ENCODE measurements around the gene PCDH9.
A peak's percentile ranks its signal among the peaks of the same experiment; 100 is the strongest.

PCDH9 gene

GRCh38 chr13:67134417-67135129, 95.6 kb downstream of the PCDH9 start:
- H3K4me2 ChIP-seq (ENCODE audit: low read depth, low read length, poor library complexity, severe bottlenecking) = no peak overlapping the region
- H3K4me3 ChIP-seq (ENCODE audit: insufficient read depth, low read length, poor library complexity, severe bottlenecking) = no peak overlapping the region
- no peaks in the 10 kb centered on the region for H4K20me1 ChIP-seq (ENCODE audit: low read depth, low read length)
- H2AFZ ChIP-seq (ENCODE audit: low read depth, low read length, severe bottlenecking) = peak overlapping the region; percentile 44
- no peak overlapping the region for H3K27ac ChIP-seq (ENCODE audit: low read depth, low read length)
- no peaks in the 10 kb centered on the region for H3K9me3 ChIP-seq (ENCODE audit: insufficient read depth, low read length)
- H3K27me3 ChIP-seq (ENCODE audit: low read length) = no peaks in the 10 kb centered on the region
- TF ChIP-seq CTCF (IDR thresholded peaks at IDR 0.05; ENCODE audit: insufficient read depth, low read length, poor library complexity, severe bottlenecking) (no peak), EZH2phosphoT487 (conservative IDR thresholded peaks at IDR 0.05; ENCODE audit: low read length) (no peak)
- H3K9ac ChIP-seq (ENCODE audit: low read length) = no peak overlapping the region
- H3F3A ChIP-seq (ENCODE audit: insufficient read depth) = no peaks in the 10 kb centered on the region
- no peaks in the 10 kb centered on the region for H3K79me2 ChIP-seq (ENCODE audit: insufficient read depth, low read length)
- H3K36me3 ChIP-seq (ENCODE audit: low read length) = no peaks in the 10 kb centered on the region
- H3K9me2 ChIP-seq (replicated peaks; ENCODE audit: insufficient read depth, low read length) = no peaks in the 10 kb centered on the region

- H3K9ac ChIP-seq (ENCODE audit: low read length) = no peak overlapping the region
- no peaks in the 10 kb centered on the region for H3K9me3 ChIP-seq (ENCODE audit: insufficient read depth, low read length)
- H3K27me3 ChIP-seq (ENCODE audit: low read length) = no peaks in the 10 kb centered on the region
- no peak overlapping the region for H2AFZ ChIP-seq (ENCODE audit: low read depth, low read length, severe bottlenecking)
- H3K27ac ChIP-seq (ENCODE audit: low read depth, low read length) = no peak overlapping the region
- no peaks in the 10 kb centered on the region for H3K79me2 ChIP-seq (ENCODE audit: insufficient read depth, low read length)
- H3F3A ChIP-seq (ENCODE audit: insufficient read depth) = no peaks in the 10 kb centered on the region
- H3K36me3 ChIP-seq (ENCODE audit: low read length) = no peaks in the 10 kb centered on the region
- no peaks in the 10 kb centered on the region for H3K9me2 ChIP-seq (replicated peaks; ENCODE audit: insufficient read depth, low read length)
- TF ChIP-seq CTCF (IDR thresholded peaks at IDR 0.05; ENCODE audit: insufficient read depth, low read length, poor library complexity, severe bottlenecking) (no peak), EZH2phosphoT487 (conservative IDR thresholded peaks at IDR 0.05; ENCODE audit: low read length) (no peak)
- H3K4me2 ChIP-seq (ENCODE audit: low read depth, low read length, poor library complexity, severe bottlenecking) = no peak overlapping the region
- no peaks in the 10 kb centered on the region for H4K20me1 ChIP-seq (ENCODE audit: low read depth, low read length)
- H3K4me3 ChIP-seq (ENCODE audit: insufficient read depth, low read length, poor library complexity, severe bottlenecking) = no peak overlapping the region
These were observed 96.7 kb downstream of the PCDH9 start for GRCh38 chr13:67133476-67133875.

GRCh38 chr13:67131393-67131792, 98.7 kb downstream of the PCDH9 start:
- H3K27ac ChIP-seq (ENCODE audit: low read depth, low read length) = no peak overlapping the region
- H3K27me3 ChIP-seq (ENCODE audit: low read length) = no peaks in the 10 kb centered on the region

More at GRCh38 chr13:67131393-67131792, 98.7 kb downstream of the PCDH9 start:
- Histone ChIP-seq H3K9me3 (ENCODE audit: insufficient read depth, low read length) (no peaks in the 10 kb centered on the region), H4K20me1 (ENCODE audit: low read depth, low read length) (no peaks in the 10 kb centered on the region), H3K4me3 (ENCODE audit: insufficient read depth, low read length, poor library complexity, severe bottlenecking) (no peak overlapping the region), H3K36me3 (ENCODE audit: low read length) (no peaks in the 10 kb centered on the region), H3K9ac (ENCODE audit: low read length) (no peak overlapping the region), H3K79me2 (ENCODE audit: insufficient read depth, low read length) (no peaks in the 10 kb centered on the region), H2AFZ (ENCODE audit: low read depth, low read length, severe bottlenecking) (no peak overlapping the region), H3K4me2 (ENCODE audit: low read depth, low read length, poor library complexity, severe bottlenecking) (no peak overlapping the region), H3F3A (ENCODE audit: insufficient read depth) (no peaks in the 10 kb centered on the region), H3K9me2 (replicated peaks; ENCODE audit: insufficient read depth, low read length) (no peaks in the 10 kb centered on the region)
- TF ChIP-seq CTCF (IDR thresholded peaks at IDR 0.05; ENCODE audit: insufficient read depth, low read length, poor library complexity, severe bottlenecking) = no peak
- TF ChIP-seq EZH2phosphoT487 (conservative IDR thresholded peaks at IDR 0.05; ENCODE audit: low read length) = no peak

Measured in SU-DHL-6 (cell line).